Measurements from ENCODE around the gene DARS2. TPM values are rescaled to one million over a fixed set of nuclear protein-coding genes. Genes with fewer than 3 reads are reported as not detected.
"Not testable (repeated sequence)": the region's sequence is repeated elsewhere in the genome, so short reads cannot be mapped to it uniquely, and the experiment has no call there.

Gene DARS2
- 17.0 TPM for total RNA-seq
- polyA plus RNA-seq = 6.5 TPM

GRCh38 chr1:173824315-173825081 is at the start of gene DARS2, which contains the start of gene CENPL:
DARS2 (plus strand) TSS chr1:173824673; CDS start chr1:173825230, 557 bp downstream.
CENPL (minus strand) TSS chr1:173824883; CDS start chr1:173811299, 13,584 bp downstream.
- WGBS = under 1% methylated on average over 55 of the region's 55 CpGs
- Histone ChIP-seq H3K4me3 (ENCODE audit: low read depth, low read length) (peak within 1 kb of the TSS; percentile 65), H3K4me1 (ENCODE audit: insufficient read depth) (no peaks in the 10 kb centered on the region), H3K36me3 (ENCODE audit: insufficient read depth) (no peaks in the 10 kb centered on the region), H3K27ac (ENCODE audit: low read depth) (peak within 1 kb of the TSS; percentile 66)
- DNase-seq (ENCODE audit: extremely low spot score) = peak; percentile 97

GRCh38 chr1:173775578-173776226 is 48.8 kb upstream of the DARS2 start:
- 92% methylated on average over 5 of the region's 5 CpGs for WGBS
- DNase-seq (ENCODE audit: extremely low spot score) = no peak
- Histone ChIP-seq H3K36me3 (ENCODE audit: insufficient read depth) (peaks cover 10% of the 10 kb centered on the region), H3K27ac (ENCODE audit: low read depth) (no peak overlapping the region), H3K4me1 (ENCODE audit: insufficient read depth) (no peaks in the 10 kb centered on the region), H3K4me3 (ENCODE audit: low read depth, low read length) (no peak overlapping the region)

- DNase-seq (ENCODE audit: extremely low spot score) = no peak
- Histone ChIP-seq H3K4me3 (ENCODE audit: low read depth, low read length) (no peak overlapping the region), H3K27ac (ENCODE audit: low read depth) (no peak overlapping the region), H3K4me1 (ENCODE audit: insufficient read depth) (no peaks in the 10 kb centered on the region), H3K36me3 (ENCODE audit: insufficient read depth) (peaks cover 8% of the 10 kb centered on the region)
- 91% methylated on average over 4 of the region's 4 CpGs for WGBS
Measured at GRCh38 chr1:173779936-173780335, 44.5 kb upstream of the DARS2 start.

GRCh38 chr1:173784997-173785396 is 39.5 kb upstream of the DARS2 start:
- no peak for DNase-seq (ENCODE audit: extremely low spot score)
- Histone ChIP-seq H3K4me1 (ENCODE audit: insufficient read depth) (no peaks in the 10 kb centered on the region), H3K36me3 (ENCODE audit: insufficient read depth) (peaks cover 6% of the 10 kb centered on the region), H3K4me3 (ENCODE audit: low read depth, low read length) (no peak overlapping the region), H3K27ac (ENCODE audit: low read depth) (no peak overlapping the region)
- WGBS = 94% methylated on average over 7 of the region's 7 CpGs

- WGBS = 97% methylated on average over 2 of the region's 2 CpGs
- H3K4me3 ChIP-seq (ENCODE audit: low read depth, low read length) = no peak overlapping the region
- no peak for DNase-seq (ENCODE audit: extremely low spot score)
- H3K27ac ChIP-seq (ENCODE audit: low read depth) = no peak overlapping the region
- H3K36me3 ChIP-seq (ENCODE audit: insufficient read depth) = peaks cover 2% of the 10 kb centered on the region
- H3K4me1 ChIP-seq (ENCODE audit: insufficient read depth) = no peaks in the 10 kb centered on the region
Measured at GRCh38 chr1:173789841-173790240, 34.6 kb upstream of the DARS2 start.

- no peaks in the 10 kb centered on the region for H3K4me1 ChIP-seq (ENCODE audit: insufficient read depth)
- no peak overlapping the region for H3K4me3 ChIP-seq (ENCODE audit: low read depth, low read length)
- peaks cover 1% of the 10 kb centered on the region for H3K36me3 ChIP-seq (ENCODE audit: insufficient read depth)
- no peak overlapping the region for H3K27ac ChIP-seq (ENCODE audit: low read depth)
- no peak for DNase-seq (ENCODE audit: extremely low spot score)
Measured at GRCh38 chr1:173798078-173798477, 26.4 kb upstream of the DARS2 start.

GRCh38 chr1:173799995-173800394 is 24.5 kb upstream of the DARS2 start:
- not testable (repeated sequence) for H3K27ac ChIP-seq (ENCODE audit: low read depth); H3K36me3 ChIP-seq (ENCODE audit: insufficient read depth); DNase-seq (ENCODE audit: extremely low spot score); H3K4me1 ChIP-seq (ENCODE audit: insufficient read depth); H3K4me3 ChIP-seq (ENCODE audit: low read depth, low read length)
- WGBS = 98% methylated on average over 1 of the region's 1 CpG

GRCh38 chr1:173802961-173803360 is 21.5 kb upstream of the DARS2 start:
- Histone ChIP-seq H3K36me3 (ENCODE audit: insufficient read depth) (peaks cover 1% of the 10 kb centered on the region), H3K27ac (ENCODE audit: low read depth) (no peak overlapping the region), H3K4me3 (ENCODE audit: low read depth, low read length) (no peak overlapping the region), H3K4me1 (ENCODE audit: insufficient read depth) (no peaks in the 10 kb centered on the region)
- WGBS = 95% methylated on average over 2 of the region's 2 CpGs
- no peak for DNase-seq (ENCODE audit: extremely low spot score)

GRCh38 chr1:173813654-173814053 is 10.8 kb upstream of the DARS2 start:
- 98% methylated on average over 5 of the region's 5 CpGs for WGBS

GRCh38 chr1:173818459-173818858 is 6.0 kb upstream of the DARS2 start:
- no peak overlapping the region for H3K27ac ChIP-seq (ENCODE audit: low read depth)
- DNase-seq (ENCODE audit: extremely low spot score) = no peak
- 75% methylated on average over 1 of the region's 1 CpG for WGBS
- H3K36me3 ChIP-seq (ENCODE audit: insufficient read depth) = no peaks in the 10 kb centered on the region
- H3K4me3 ChIP-seq (ENCODE audit: low read depth, low read length) = no peak overlapping the region
- H3K4me1 ChIP-seq (ENCODE audit: insufficient read depth) = no peaks in the 10 kb centered on the region

More at GRCh38 chr1:173813654-173814053, 10.8 kb upstream of the DARS2 start:
- H3K36me3 ChIP-seq (ENCODE audit: insufficient read depth); H3K4me1 ChIP-seq (ENCODE audit: insufficient read depth); H3K27ac ChIP-seq (ENCODE audit: low read depth); DNase-seq (ENCODE audit: extremely low spot score); H3K4me3 ChIP-seq (ENCODE audit: low read depth, low read length): not testable (repeated sequence)

GRCh38 chr1:173821680-173822079 is 2.8 kb upstream of the DARS2 start:
- Histone ChIP-seq H3K27ac (ENCODE audit: low read depth) (no peak overlapping the region), H3K4me1 (ENCODE audit: insufficient read depth) (no peaks in the 10 kb centered on the region), H3K4me3 (ENCODE audit: low read depth, low read length) (no peak overlapping the region), H3K36me3 (ENCODE audit: insufficient read depth) (no peaks in the 10 kb centered on the region)
- 97% methylated on average over 4 of the region's 4 CpGs for WGBS
- DNase-seq (ENCODE audit: extremely low spot score) = no peak

- WGBS = under 1% methylated on average over 25 of the region's 25 CpGs
- Histone ChIP-seq H3K4me1 (ENCODE audit: insufficient read depth) (no peaks in the 10 kb centered on the region), H3K27ac (ENCODE audit: low read depth) (no peak overlapping the region), H3K36me3 (ENCODE audit: insufficient read depth) (no peaks in the 10 kb centered on the region), H3K4me3 (ENCODE audit: low read depth, low read length) (peak overlapping the region; percentile 65)
- no peak for DNase-seq (ENCODE audit: extremely low spot score)
Measured at GRCh38 chr1:173823781-173824314, 625 bp upstream of the DARS2 start.

GRCh38 chr1:173827611-173828010 is 3.1 kb downstream of the DARS2 start:
- Histone ChIP-seq H3K4me1 (ENCODE audit: insufficient read depth) (no peaks in the 10 kb centered on the region), H3K36me3 (ENCODE audit: insufficient read depth) (no peaks in the 10 kb centered on the region), H3K4me3 (ENCODE audit: low read depth, low read length) (no peak overlapping the region), H3K27ac (ENCODE audit: low read depth) (no peak overlapping the region)
- DNase-seq (ENCODE audit: extremely low spot score) = no peak
- WGBS = 97% methylated on average over 2 of the region's 2 CpGs

GRCh38 chr1:173832748-173833147 is 8.3 kb downstream of the DARS2 start:
- H3K4me3 ChIP-seq (ENCODE audit: low read depth, low read length) = no peak overlapping the region
- peaks cover 8% of the 10 kb centered on the region for H3K36me3 ChIP-seq (ENCODE audit: insufficient read depth)
- no peaks in the 10 kb centered on the region for H3K4me1 ChIP-seq (ENCODE audit: insufficient read depth)
- no peak overlapping the region for H3K27ac ChIP-seq (ENCODE audit: low read depth)
- WGBS = 94% methylated on average over 1 of the region's 1 CpG
- no peak for DNase-seq (ENCODE audit: extremely low spot score)

All from urinary bladder (tissue), 4 donors.